Esophagus muscularis mucosa (tissue), 4 donors: ENCODE data around the gene DDX11.
"Not testable (repeated sequence)": the region's sequence is repeated elsewhere in the genome, so short reads cannot be mapped to it uniquely, and the experiment has no call there.

ENCODE experiments used
- EP300 ChIP-seq: sonication (generic); formaldehyde crosslinking; IDR thresholded peaks from one replicate; pipeline ENCODE4 v1.6.1; 2017; ENCODE audit warnings: antibody characterized with exemption
- POLR2A ChIP-seq: fragments of 450-650 bp; IDR thresholded peaks from one replicate; pipeline ENCODE4 v1.6.1; 2017; ENCODE audit warnings: antibody characterized with exemption, moderate library complexity, mild to moderate bottlenecking, low read depth
- POLR2AphosphoS5 ChIP-seq, 2 donors: sonication (generic); formaldehyde crosslinking; IDR thresholded peaks; one replicate each; pipeline ENCODE4 v1.6.1; 2017; ENCODE audit warnings: antibody characterized with exemption in 2 of 2
- TF ChIP-seq, protein P1 (sequence below), 3 experiments: fragments of 200-600 bp in 2 of 3; fragments of 450-650 bp in 1 of 3; sonication (generic) in 2 of 3; IDR thresholded peaks; one replicate each; pipeline ENCODE4 v1.5.1; 2017 to 2019; ENCODE audit warnings: antibody characterized with exemption in 3 of 3, mild to moderate bottlenecking in 2 of 3, moderate library complexity in 1 of 3

DNA sequence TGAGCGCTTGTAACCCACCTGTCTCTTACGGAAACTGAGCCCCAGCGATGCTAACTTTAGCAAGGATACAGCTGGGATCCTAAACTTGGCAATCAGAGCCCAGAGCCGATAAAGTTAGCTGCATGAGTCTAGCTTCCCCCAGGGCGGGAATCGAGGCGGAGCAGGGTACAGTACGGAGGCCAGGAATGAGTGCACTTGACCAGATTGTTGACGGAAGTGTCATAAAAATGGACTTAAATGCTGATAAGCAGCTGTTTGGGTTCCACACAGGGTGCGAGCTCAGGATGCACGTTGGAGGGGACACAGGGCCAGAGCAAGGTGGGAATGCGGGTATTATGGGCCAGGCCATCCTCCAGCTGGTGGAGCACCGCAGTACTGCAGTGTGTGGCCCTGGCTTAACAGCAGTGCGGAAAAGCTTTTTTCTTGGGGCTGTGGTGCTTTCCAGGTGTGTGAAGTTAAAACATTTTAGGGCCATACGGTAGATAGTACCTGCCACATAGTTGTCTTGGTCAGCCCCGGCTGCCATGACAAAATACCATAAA, 744 bp downstream of the DDX11 start:
- TF ChIP-seq, protein P1, sequence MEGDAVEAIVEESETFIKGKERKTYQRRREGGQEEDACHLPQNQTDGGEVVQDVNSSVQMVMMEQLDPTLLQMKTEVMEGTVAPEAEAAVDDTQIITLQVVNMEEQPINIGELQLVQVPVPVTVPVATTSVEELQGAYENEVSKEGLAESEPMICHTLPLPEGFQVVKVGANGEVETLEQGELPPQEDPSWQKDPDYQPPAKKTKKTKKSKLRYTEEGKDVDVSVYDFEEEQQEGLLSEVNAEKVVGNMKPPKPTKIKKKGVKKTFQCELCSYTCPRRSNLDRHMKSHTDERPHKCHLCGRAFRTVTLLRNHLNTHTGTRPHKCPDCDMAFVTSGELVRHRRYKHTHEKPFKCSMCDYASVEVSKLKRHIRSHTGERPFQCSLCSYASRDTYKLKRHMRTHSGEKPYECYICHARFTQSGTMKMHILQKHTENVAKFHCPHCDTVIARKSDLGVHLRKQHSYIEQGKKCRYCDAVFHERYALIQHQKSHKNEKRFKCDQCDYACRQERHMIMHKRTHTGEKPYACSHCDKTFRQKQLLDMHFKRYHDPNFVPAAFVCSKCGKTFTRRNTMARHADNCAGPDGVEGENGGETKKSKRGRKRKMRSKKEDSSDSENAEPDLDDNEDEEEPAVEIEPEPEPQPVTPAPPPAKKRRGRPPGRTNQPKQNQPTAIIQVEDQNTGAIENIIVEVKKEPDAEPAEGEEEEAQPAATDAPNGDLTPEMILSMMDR (IDR thresholded peaks at IDR 0.05), result peak in 1 of 3 experiments; percentile 42
- TF ChIP-seq EP300; POLR2AphosphoS5 (IDR thresholded peaks at IDR 0.05); POLR2A: not testable (repeated sequence)
